Measurements from ENCODE around the gene DHRS7.
"Not testable (repeated sequence)": the region's sequence is repeated elsewhere in the genome, so short reads cannot be mapped to it uniquely, and the experiment has no call there.

DHRS7 gene

GRCh38 chr14:60116181-60116580 lies 49.0 kb downstream of the DHRS7 start:
- DNase-seq: no peak

DNA sequence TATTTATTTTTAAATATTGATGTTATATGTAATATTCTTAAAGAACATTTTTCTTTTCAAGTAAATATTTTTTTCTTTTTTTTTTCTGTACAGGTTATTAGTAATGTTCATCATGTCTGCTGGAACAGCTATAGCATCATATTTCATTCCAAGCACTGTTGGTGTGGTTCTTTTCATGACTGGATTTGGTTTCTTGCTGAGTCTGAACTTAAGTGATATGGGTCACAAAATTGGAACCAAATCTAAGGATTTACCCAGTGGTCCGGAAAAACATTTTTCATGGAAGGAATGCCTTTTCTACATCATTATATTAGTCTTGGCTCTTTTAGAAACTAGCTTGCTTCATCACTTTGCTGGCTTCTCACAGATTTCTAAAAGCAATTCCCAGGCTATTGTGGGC lies 50.3 kb downstream of the DHRS7 start:
- DNase-seq: no peak

- no peak for DNase-seq
These were observed 53.5 kb downstream of the DHRS7 start for GRCh38 chr14:60111732-60112131.

DNA sequence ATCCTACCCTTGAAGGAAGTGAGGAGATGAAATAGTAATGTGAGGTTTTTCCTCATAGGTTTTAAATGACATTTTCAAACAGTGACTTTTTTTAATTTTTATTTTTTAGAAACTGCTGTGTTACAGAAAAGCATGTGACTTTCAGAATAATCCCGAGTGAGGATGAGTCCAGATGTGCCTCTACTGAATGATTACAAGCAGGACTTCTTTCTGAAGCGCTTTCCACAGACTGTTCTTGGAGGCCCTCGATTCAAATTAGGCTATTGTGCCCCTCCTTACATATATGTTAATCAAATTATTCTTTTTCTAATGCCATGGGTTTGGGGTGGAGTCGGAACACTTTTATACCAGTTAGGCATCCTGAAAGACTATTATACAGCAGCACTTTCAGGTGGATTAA lies 57.7 kb downstream of the DHRS7 start:
- DNase-seq: no peak

DNA sequence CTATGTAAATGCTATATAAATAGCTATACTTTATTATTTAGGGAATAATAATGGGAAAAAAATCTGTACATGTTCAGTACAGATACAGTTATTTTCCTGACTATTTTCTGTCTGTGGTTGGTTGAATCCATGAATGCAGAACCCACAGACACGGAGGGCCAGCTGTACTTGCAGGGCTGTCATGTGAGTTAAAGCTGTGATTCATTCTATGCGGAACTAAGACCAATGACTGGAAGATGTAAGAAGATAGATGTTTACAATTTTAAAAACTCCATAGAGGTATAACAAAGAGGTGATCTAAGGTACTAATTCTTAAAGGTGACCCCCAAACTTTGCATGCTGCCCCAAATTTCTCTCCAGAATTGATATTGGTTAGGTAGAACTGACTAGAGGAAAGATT lies 58.9 kb downstream of the DHRS7 start:
- no peak for DNase-seq

DNA sequence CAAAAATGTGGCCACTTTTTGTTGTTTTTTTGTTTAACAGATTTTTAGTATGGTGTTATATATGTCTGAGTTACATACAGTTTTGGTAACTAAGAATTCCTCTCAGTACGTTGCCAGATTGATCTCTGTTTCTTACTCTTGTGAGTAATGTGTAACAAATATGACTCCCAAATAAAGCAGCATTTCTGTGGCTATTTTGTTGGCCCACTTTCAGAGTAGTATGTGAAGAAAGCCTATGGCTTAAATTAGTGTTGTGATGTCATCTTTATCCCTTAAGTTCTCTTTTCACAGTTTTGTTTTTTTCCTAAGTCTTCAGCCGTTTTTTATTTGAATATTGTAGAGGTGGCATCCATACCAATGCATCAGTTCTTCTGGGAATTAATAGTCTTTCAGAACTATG lies 62.8 kb downstream of the DHRS7 start:
- no peak for DNase-seq

DNA sequence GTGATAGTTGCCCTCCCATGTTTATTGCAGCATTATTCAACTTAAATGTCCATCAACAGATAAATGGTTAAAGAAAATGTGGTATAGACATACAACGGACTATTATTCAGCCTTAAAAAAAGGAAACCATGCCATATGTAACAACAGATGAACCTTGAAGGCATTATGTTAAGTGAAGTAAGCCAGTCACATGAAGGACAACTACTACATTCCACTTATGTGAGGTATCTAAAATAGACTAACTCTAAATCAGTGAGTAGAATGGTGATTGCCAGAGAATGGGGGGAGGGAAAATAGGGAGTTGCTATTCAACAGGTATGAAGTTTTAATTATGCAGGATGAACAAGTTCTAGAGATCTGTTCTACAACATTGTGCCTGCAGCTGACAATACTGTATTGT lies 63.4 kb downstream of the DHRS7 start:
- no peak for DNase-seq

- DNase-seq: not testable (repeated sequence)
These were observed 65.3 kb downstream of the DHRS7 start for GRCh38 chr14:60099855-60100254.

GRCh38 chr14:60097974-60098373 lies 67.2 kb downstream of the DHRS7 start:
- no peak for DNase-seq

DNA sequence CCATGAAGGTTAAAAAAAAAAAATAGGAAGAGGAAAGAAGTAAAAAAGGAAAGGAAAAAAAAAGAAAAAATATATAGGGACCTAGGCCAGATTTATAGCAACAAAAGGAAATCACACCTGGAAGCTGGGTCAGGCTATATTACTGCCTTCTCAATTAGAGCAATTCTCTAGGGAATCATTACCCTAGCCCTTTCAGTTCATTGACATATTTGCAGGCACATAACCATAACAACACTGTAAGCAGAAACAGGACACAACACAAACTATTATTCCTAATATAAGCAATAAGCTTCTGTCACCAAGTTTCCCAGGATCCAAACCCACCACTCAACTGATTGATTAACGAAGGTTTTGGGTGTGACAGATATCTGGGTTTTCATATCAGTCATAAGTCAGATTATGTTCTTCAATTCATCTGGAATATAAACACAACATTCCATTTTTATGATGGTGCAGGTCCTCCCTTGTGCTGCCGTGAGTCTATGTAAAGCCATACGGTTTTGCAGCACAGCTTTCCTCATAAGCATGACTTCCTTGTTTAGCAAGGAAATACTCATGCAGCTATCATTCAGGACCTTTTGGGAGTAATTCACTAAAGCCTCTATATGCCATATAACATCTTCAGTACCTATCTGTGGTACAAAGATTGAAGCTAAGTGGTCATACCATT lies 69.3 kb downstream of the DHRS7 start:
- no peak for DNase-seq

GRCh38 chr14:60095231-60095630 lies 70.0 kb downstream of the DHRS7 start:
- no peak for DNase-seq

GRCh38 chr14:60094306-60094897 lies 70.8 kb downstream of the DHRS7 start:
- peak; percentile 95 for DNase-seq

Measured in hematopoietic multipotent progenitor cell treated with erythropoietin and hydrocortisone succinate and interleukin-3 and kit ligand, for 8 days (in vitro differentiated cells).